Skeletal muscle cell (primary cell): ENCODE measurements around the gene SLC5A1.

Source experiments
- DNase-seq: peaks from one replicate; pipeline ENCODE4 v3.0.0-alpha.2; 2010; ENCODE audit warnings: low read depth
- H3K4me3 ChIP-seq: 2 replicates; pipeline ENCODE4 v1.5.1; 2011; ENCODE audit warnings: low read depth, mild to moderate bottlenecking, control low read depth, low read length, moderate library complexity

Gene SLC5A1

GRCh38 chr22:32079130-32080089, 36.3 kb downstream of the SLC5A1 start:
- peak; percentile 12 for DNase-seq

GRCh38 chr22:32080904-32081303, 37.8 kb downstream of the SLC5A1 start:
- no peak overlapping the region for H3K4me3 ChIP-seq
- DNase-seq = no peak

More at GRCh38 chr22:32079130-32080089, 36.3 kb downstream of the SLC5A1 start:
- H3K4me3 ChIP-seq = no peak overlapping the region

- DNase-seq = no peak
Observed at GRCh38 chr22:32082331-32082730, 39.3 kb downstream of the SLC5A1 start.

GRCh38 chr22:32083000-32083399, 39.9 kb downstream of the SLC5A1 start:
- no peak for DNase-seq

More at GRCh38 chr22:32082331-32082730, 39.3 kb downstream of the SLC5A1 start:
- H3K4me3 ChIP-seq = no peak overlapping the region

GRCh38 chr22:32083814-32084213, 40.8 kb downstream of the SLC5A1 start:
- DNase-seq = no peak
- no peak overlapping the region for H3K4me3 ChIP-seq

More at GRCh38 chr22:32083000-32083399, 39.9 kb downstream of the SLC5A1 start:
- no peak overlapping the region for H3K4me3 ChIP-seq

- no peak overlapping the region for H3K4me3 ChIP-seq
- DNase-seq = no peak
Observed at GRCh38 chr22:32088084-32088483, 45.0 kb downstream of the SLC5A1 start.

- no peak for DNase-seq
- no peak overlapping the region for H3K4me3 ChIP-seq
Observed at GRCh38 chr22:32097018-32097417, 54.0 kb downstream of the SLC5A1 start.

- no peak overlapping the region for H3K4me3 ChIP-seq
- DNase-seq = no peak
Observed at GRCh38 chr22:32097881-32098499, 54.9 kb downstream of the SLC5A1 start.

- no peak for DNase-seq
- no peak overlapping the region for H3K4me3 ChIP-seq
Observed at GRCh38 chr22:32100711-32101110, 57.6 kb downstream of the SLC5A1 start.

GRCh38 chr22:32103658-32104315, 60.7 kb downstream of the SLC5A1 start:
- no peak for DNase-seq
- no peak overlapping the region for H3K4me3 ChIP-seq

GRCh38 chr22:32106930-32107329, 63.9 kb downstream of the SLC5A1 start:
- H3K4me3 ChIP-seq = no peak overlapping the region
- DNase-seq = no peak

- no peak for DNase-seq
- no peak overlapping the region for H3K4me3 ChIP-seq
Observed at GRCh38 chr22:32112380-32112779, 69.3 kb downstream of the SLC5A1 start.

- DNase-seq = no peak
- no peak overlapping the region for H3K4me3 ChIP-seq
Observed at GRCh38 chr22:32119568-32120235, 76.6 kb downstream of the SLC5A1 start.

- DNase-seq = no peak
- no peak overlapping the region for H3K4me3 ChIP-seq
Observed at GRCh38 chr22:32120603-32121002, 77.5 kb downstream of the SLC5A1 start.

- no peak for DNase-seq
- no peak overlapping the region for H3K4me3 ChIP-seq
Observed at GRCh38 chr22:32122899-32123298, 79.8 kb downstream of the SLC5A1 start.

- H3K4me3 ChIP-seq = no peak overlapping the region
- DNase-seq = no peak
Observed at GRCh38 chr22:32123657-32124056, 80.6 kb downstream of the SLC5A1 start.

GRCh38 chr22:32127904-32128303, 84.8 kb downstream of the SLC5A1 start:
- no peak for DNase-seq
- H3K4me3 ChIP-seq = no peak overlapping the region

GRCh38 chr22:32130464-32130863, 87.4 kb downstream of the SLC5A1 start:
- H3K4me3 ChIP-seq = no peak overlapping the region
- no peak for DNase-seq

- H3K4me3 ChIP-seq = no peak overlapping the region
- no peak for DNase-seq
Observed at GRCh38 chr22:32132126-32132525, 89.1 kb downstream of the SLC5A1 start.

GRCh38 chr22:32132783-32133182, 89.7 kb downstream of the SLC5A1 start:
- DNase-seq = no peak
- no peak overlapping the region for H3K4me3 ChIP-seq
